Endothelial cell of umbilical vein (primary cell): ENCODE results near the gene MAP3K7CL. TPM values are rescaled to one million over a fixed set of nuclear protein-coding genes. Genes with fewer than 3 reads are reported as not detected.

Experiments
- BruUV-seq: library from RNA; stranded (reverse); fragments of 400-500 nt; replicated peaks from 2 replicates; lab custom pipeline; 2021; lab: Mats Ljungman, UMichigan
- CTCF ChIA-PET: fragments of 300-600, 350-600 bp; sonication (Branson Sonifier 250); formaldehyde crosslinking; loops from one replicate; lab custom pipeline; 2021; ENCODE audit warnings: antibody characterized with exemption, inconsistent platforms; lab: Charles Lee
- POLR2A ChIA-PET: fragments of 300-600, 350-600 bp; sonication (Branson Sonifier 250); formaldehyde crosslinking; loops from one replicate; lab custom pipeline; 2021; ENCODE audit warnings: antibody characterized with exemption, inconsistent platforms; lab: Charles Lee
- DNase-seq: peaks from one replicate; pipeline ENCODE4 v3.0.0-alpha.2; 2011; ENCODE audit warnings: low read depth, low spot score
- FAIRE-seq: peaks from 2 replicates; lab custom pipeline; 2011; peaks lifted over from hg19 to GRCh38; lab: Jason Lieb, UNC
- H2AFZ ChIP-seq: 2 replicates; pipeline ENCODE4 v1.6.0; 2012; ENCODE audit warnings: low read depth, low read length, control low read depth, inconsistent platforms
- H3K27ac ChIP-seq: 2 replicates; pipeline ENCODE4 v1.5.1; 2011; ENCODE audit warnings: low read depth, mild to moderate bottlenecking, control low read depth, low read length, moderate library complexity; ENCODE audit not compliant: insufficient read depth
- H3K27me3 ChIP-seq, 2 experiments: 2 replicates each; pipeline versions ENCODE4 v1.6.0 to v1.6.1; 2011; ENCODE audit warnings: low read length in 2 of 2, mixed read lengths in 1 of 2; ENCODE audit not compliant: control insufficient read depth in 2 of 2, insufficient read depth in 2 of 2
- H3K36me3 ChIP-seq, 2 experiments: 2 replicates in 1 of 2; 3 replicates in 1 of 2; pipeline ENCODE4 v1.5.1; 2011; ENCODE audit warnings: low read length in 2 of 2, mild to moderate bottlenecking in 1 of 2, moderate library complexity in 1 of 2; ENCODE audit not compliant: control insufficient read depth in 2 of 2, insufficient read depth in 2 of 2; ENCODE audit errors: extremely low read depth in 1 of 2
- H3K4me1 ChIP-seq: 3 replicates; pipeline ENCODE4 v1.5.1; 2011; ENCODE audit warnings: mild to moderate bottlenecking, low read length; ENCODE audit not compliant: control insufficient read depth, insufficient read depth; ENCODE audit errors: extremely low read depth
- H3K4me2 ChIP-seq: 2 replicates; pipeline ENCODE4 v1.6.1; 2011; ENCODE audit warnings: low read length, control low read depth, mixed read lengths; ENCODE audit not compliant: insufficient read depth
- H3K4me3 ChIP-seq, 3 experiments: fragments of 200-600 bp in 1 of 3; sonication (generic), shearing (Covaris generic) in 1 of 3; replicated peaks in 1 of 3; 2 replicates each; pipeline ENCODE4 v1.5.1; 2011 to 2016; ENCODE audit warnings: control low read depth in 3 of 3, low read length in 3 of 3, mild to moderate bottlenecking in 2 of 3, inconsistent platforms in 1 of 3, low read depth in 1 of 3, moderate library complexity in 1 of 3; ENCODE audit not compliant: insufficient read depth in 1 of 3
- H3K79me2 ChIP-seq: 2 replicates; pipeline ENCODE4 v1.6.0; 2012; ENCODE audit warnings: low read length, inconsistent platforms; ENCODE audit not compliant: control insufficient read depth, insufficient read depth
- H3K9ac ChIP-seq: replicated peaks from 2 replicates; pipeline ENCODE3; 2011; ENCODE audit warnings: low read length, control low read depth; ENCODE audit not compliant: insufficient read depth; ENCODE audit errors: extremely low read depth
- H3K9me1 ChIP-seq: replicated peaks from 3 replicates; pipeline ENCODE4 v1.6.0; 2011; ENCODE audit warnings: mild to moderate bottlenecking, low read length; ENCODE audit not compliant: control insufficient read depth, insufficient read depth; ENCODE audit errors: extremely low read depth
- H3K9me3 ChIP-seq: replicated peaks from 2 replicates; pipeline ENCODE4 v1.5.1; 2012; ENCODE audit warnings: low read length, inconsistent platforms; ENCODE audit not compliant: control insufficient read depth, insufficient read depth
- H4K20me1 ChIP-seq: replicated peaks from 2 replicates; pipeline ENCODE3; 2011; ENCODE audit warnings: mild to moderate bottlenecking, low read length; ENCODE audit not compliant: control insufficient read depth, insufficient read depth; ENCODE audit errors: extremely low read depth
- EZH2 ChIP-seq: IDR thresholded peaks from 2 replicates; pipeline ENCODE4 v1.6.1; 2012; ENCODE audit warnings: borderline replicate concordance, low read depth, mild to moderate bottlenecking, moderate library complexity, low read length, inconsistent platforms; ENCODE audit not compliant: severe bottlenecking
- FOS ChIP-seq: IDR thresholded peaks from 2 replicates; pipeline ENCODE4 v1.6.1; 2011; ENCODE audit warnings: mild to moderate bottlenecking, low read length, moderate library complexity, borderline replicate concordance; ENCODE audit not compliant: insufficient read depth
- GATA2 ChIP-seq: IDR thresholded peaks from 2 replicates; pipeline ENCODE4 v1.7.0; 2011; ENCODE audit warnings: low read depth, mild to moderate bottlenecking, moderate library complexity, mixed read lengths, low read length; ENCODE audit not compliant: insufficient read length, insufficient read depth
- JUN ChIP-seq: IDR thresholded peaks from 2 replicates; pipeline ENCODE4 v1.6.1; 2011; ENCODE audit warnings: borderline replicate concordance, low read depth; ENCODE audit not compliant: insufficient read length, insufficient read depth
- MYC ChIP-seq: IDR thresholded peaks from one replicate; pipeline ENCODE4 v1.6.1; 2011; ENCODE audit warnings: mild to moderate bottlenecking, low read depth, low read length
- POLR2A ChIP-seq: IDR thresholded peaks from 2 replicates; pipeline ENCODE4 v1.6.1; 2012; ENCODE audit warnings: low read depth, mild to moderate bottlenecking, control low read depth, low read length
- POLR2AphosphoS5 ChIP-seq: IDR thresholded peaks from 2 replicates; pipeline ENCODE4 v1.6.1; 2012; ENCODE audit warnings: low read depth, mild to moderate bottlenecking, control low read depth, low read length, moderate library complexity; ENCODE audit not compliant: insufficient read depth
- dilution Hi-C: fragments of 300-500 bp; cut with MboI; formaldehyde crosslinking; loops from one replicate; pipeline ENCODE4 v1.15.0; 2019; ENCODE audit warnings: low sequenced_read_pairs; ENCODE audit not compliant: extremely low pct_ligation_motif_present
- intact Hi-C: fragments of 100-400 bp; cut with micrococcal nuclease; formaldehyde crosslinking; loops from one replicate; pipeline ENCODE4 v1.10.0; 2022
- polyA plus RNA-seq, 4 experiments: library from polyadenylated mRNA; depleted of rRNA in 3 of 4; stranded (reverse) in 3 of 4; unstranded in 1 of 4; fragments of >200 nt; gene quantifications; 2 replicates each; pipeline versions ENCODE4 v1.2.1 to v1.2.3, GENCODE V29; 2011 to 2012; ENCODE audit warnings: missing spikeins in 1 of 4
- total RNA-seq: library from RNA; stranded (reverse); gene quantifications from 2 replicates; pipeline ENCODE4 v1.2.3, GENCODE V29; 2021
- TF ChIP-seq, protein P1 (sequence below): IDR thresholded peaks from 2 replicates; pipeline ENCODE4 v1.6.1; 2011; ENCODE audit not compliant: insufficient read depth, insufficient read length
- TF ChIP-seq, protein P2 (sequence below), 2 donors: IDR thresholded peaks; 1 replicate in 1 of 2; 2 replicates in 1 of 2; pipeline ENCODE4 v1.5.1; 2011; ENCODE audit warnings: low read length in 2 of 2, mild to moderate bottlenecking in 2 of 2, moderate library complexity in 2 of 2, control low read depth in 1 of 2, inconsistent platforms in 1 of 2, low read depth in 1 of 2; ENCODE audit not compliant: insufficient read depth in 1 of 2; ENCODE audit errors: extremely low read depth in 1 of 2

MAP3K7CL gene
- total and polyA plus RNA-seq, 2 donors (not counting 3 experiments of a cell fraction or from before 2014, with no cell fraction given): 6.1 to 8.1 TPM

DNA sequence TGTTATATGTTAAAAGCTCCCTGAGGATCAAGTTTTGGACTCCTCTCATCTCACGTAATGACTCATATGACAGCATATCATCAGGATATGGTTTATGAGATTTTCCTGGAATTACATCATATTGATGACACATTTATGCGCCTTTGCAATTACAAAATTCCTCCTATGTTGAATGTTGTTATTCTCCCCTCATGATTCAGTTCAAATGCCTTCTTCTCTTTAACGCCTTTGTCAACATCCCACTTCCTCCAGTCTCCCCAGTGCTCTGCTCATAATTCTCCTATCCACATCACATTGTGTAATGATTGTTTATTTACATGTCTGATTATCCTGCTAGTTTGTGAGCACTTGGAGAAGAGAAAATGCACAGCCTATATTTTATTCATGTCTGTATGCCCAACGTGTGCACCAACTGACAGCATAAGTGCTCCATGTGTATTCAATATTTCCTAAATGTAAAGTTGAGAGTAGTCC is 87.4 kb downstream of the MAP3K7CL start:
- no peaks in the 10 kb centered on the region for H3K79me2 ChIP-seq
- no peaks in the 10 kb centered on the region for H3K9me1 ChIP-seq
- DNase-seq: peak; percentile 97
- H3K4me3 ChIP-seq: no peak overlapping the region
- intact Hi-C loops: loop anchor here (1.0 kb wide), 5 partner anchors 10 to 80 kb away; partner anchors contain the start of gene BACH1
- no peak overlapping the region for H2AFZ ChIP-seq
- ChIA-PET CTCF (interaction anchor here (0.9 to 1.2 kb wide), 2 partner anchors 28 to 125 kb away, joined by 3 to 4 read pairs; no protein-coding TSS in a partner anchor), POLR2A (interaction anchor here (0.6 kb wide), 1 partner anchor 9 kb away, joined by 6 read pairs; no protein-coding TSS in a partner anchor)
- no peaks in the 10 kb centered on the region for H3K27me3 ChIP-seq
- TF ChIP-seq MYC: no peak
- TF ChIP-seq FOS: peak; percentile 96
- no peak for TF ChIP-seq EZH2
- peak; percentile 45 for TF ChIP-seq POLR2A
- TF ChIP-seq JUN: peak; percentile 99
- TF ChIP-seq GATA2: peak; percentile 52
- TF ChIP-seq, protein P1, sequence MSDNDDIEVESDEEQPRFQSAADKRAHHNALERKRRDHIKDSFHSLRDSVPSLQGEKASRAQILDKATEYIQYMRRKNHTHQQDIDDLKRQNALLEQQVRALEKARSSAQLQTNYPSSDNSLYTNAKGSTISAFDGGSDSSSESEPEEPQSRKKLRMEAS: no peak
- TF ChIP-seq POLR2AphosphoS5: peak; percentile 91
- TF ChIP-seq, protein P2, sequence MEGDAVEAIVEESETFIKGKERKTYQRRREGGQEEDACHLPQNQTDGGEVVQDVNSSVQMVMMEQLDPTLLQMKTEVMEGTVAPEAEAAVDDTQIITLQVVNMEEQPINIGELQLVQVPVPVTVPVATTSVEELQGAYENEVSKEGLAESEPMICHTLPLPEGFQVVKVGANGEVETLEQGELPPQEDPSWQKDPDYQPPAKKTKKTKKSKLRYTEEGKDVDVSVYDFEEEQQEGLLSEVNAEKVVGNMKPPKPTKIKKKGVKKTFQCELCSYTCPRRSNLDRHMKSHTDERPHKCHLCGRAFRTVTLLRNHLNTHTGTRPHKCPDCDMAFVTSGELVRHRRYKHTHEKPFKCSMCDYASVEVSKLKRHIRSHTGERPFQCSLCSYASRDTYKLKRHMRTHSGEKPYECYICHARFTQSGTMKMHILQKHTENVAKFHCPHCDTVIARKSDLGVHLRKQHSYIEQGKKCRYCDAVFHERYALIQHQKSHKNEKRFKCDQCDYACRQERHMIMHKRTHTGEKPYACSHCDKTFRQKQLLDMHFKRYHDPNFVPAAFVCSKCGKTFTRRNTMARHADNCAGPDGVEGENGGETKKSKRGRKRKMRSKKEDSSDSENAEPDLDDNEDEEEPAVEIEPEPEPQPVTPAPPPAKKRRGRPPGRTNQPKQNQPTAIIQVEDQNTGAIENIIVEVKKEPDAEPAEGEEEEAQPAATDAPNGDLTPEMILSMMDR (IDR thresholded peaks at IDR 0.05; ENCODE audit: extremely low read depth in 1 of 2, insufficient read depth in 1 of 2, low read depth in 1 of 2, low read length in 2 of 2): no peak
- H4K20me1 ChIP-seq: no peaks in the 10 kb centered on the region
- FAIRE-seq: peak; percentile 80
- no peaks in the 10 kb centered on the region for H3K9me3 ChIP-seq
- peak overlapping the region; percentile 35 for H3K4me2 ChIP-seq
- H3K4me1 ChIP-seq: peaks cover 23% of the 10 kb centered on the region
- H3K36me3 ChIP-seq: no peaks in the 10 kb centered on the region
- BruUV-seq: no TSS peak
- dilution Hi-C loops: no loop called here
- H3K27ac ChIP-seq: peak overlapping the region; percentile 81
- H3K9ac ChIP-seq: peak overlapping the region; percentile 52
